SK-N-SH treated with all-trans-retinoic acid at 6 μM for 48 hours (cell line): ENCODE data around the gene EML1.

ENCODE experiments used
- ATAC-seq: fragments of 200-7000 bp; cut with Tn5 transposase; 3 replicates; pipeline ENCODE4 v1.9.1; 2020; ENCODE audit warnings: mild to moderate bottlenecking, moderate library complexity
- ARNTL ChIP-seq: fragments of 450-650 bp; formaldehyde crosslinking; IDR thresholded peaks from 2 replicates; pipeline ENCODE4 v1.5.0; 2020; ENCODE audit warnings: low read depth, mild to moderate bottlenecking, moderate library complexity, borderline replicate concordance
- BACH2 ChIP-seq: fragments of 250-450 bp; sonication (Bioruptor Pico); IDR thresholded peaks from 2 replicates; pipeline ENCODE4 v1.9.0; 2021; ENCODE audit warnings: mild to moderate bottlenecking, borderline replicate concordance
- CSDC2 ChIP-seq: fragments of 250-450 bp; sonication (Bioruptor Pico); IDR thresholded peaks from 2 replicates; pipeline ENCODE4 v1.5.0; 2020; ENCODE audit warnings: mild to moderate bottlenecking, moderate library complexity
- ESRRG ChIP-seq: fragments of 250-450 bp; sonication (Bioruptor Pico); IDR thresholded peaks from 2 replicates; pipeline ENCODE4 v1.6.1; 2021; ENCODE audit warnings: mild to moderate bottlenecking
- ISL1 ChIP-seq: fragments of 250-450 bp; sonication (Bioruptor Pico); IDR thresholded peaks from 2 replicates; pipeline ENCODE4 v2.1.2; 2022; ENCODE audit warnings: mild to moderate bottlenecking, moderate library complexity
- OSR1 ChIP-seq: fragments of 250-450 bp; sonication (Bioruptor Pico); IDR thresholded peaks from 2 replicates; pipeline ENCODE4 v1.8.0; 2022; ENCODE audit warnings: moderate library complexity, mild to moderate bottlenecking, inconsistent platforms
- PPARA ChIP-seq: fragments of 250-450 bp; sonication (Bioruptor Pico); IDR thresholded peaks from 2 replicates; pipeline ENCODE4 v1.5.0; 2020; ENCODE audit warnings: mild to moderate bottlenecking, borderline replicate concordance
- RARB ChIP-seq: fragments of 250-450 bp; sonication (Bioruptor Pico); IDR thresholded peaks from 2 replicates; pipeline ENCODE4 v1.8.0; 2021; ENCODE audit warnings: mild to moderate bottlenecking, moderate library complexity
- SNAI2 ChIP-seq: fragments of 250-450 bp; sonication (Bioruptor Pico); IDR thresholded peaks from 2 replicates; pipeline ENCODE4 v1.5.0; 2020; ENCODE audit warnings: mild to moderate bottlenecking, moderate library complexity
- TCF4 ChIP-seq: fragments of 250-450 bp; sonication (Bioruptor Pico); IDR thresholded peaks from 2 replicates; pipeline ENCODE4 v1.8.0; 2021; ENCODE audit warnings: mild to moderate bottlenecking, moderate library complexity, borderline replicate concordance
- TOX ChIP-seq: fragments of 250-450 bp; sonication (Bioruptor Pico); IDR thresholded peaks from 2 replicates; pipeline ENCODE4 v1.8.0; 2021; ENCODE audit warnings: mild to moderate bottlenecking, moderate library complexity, borderline replicate concordance
- ZC3H10 ChIP-seq: fragments of 250-450 bp; sonication (Bioruptor Pico); IDR thresholded peaks from 2 replicates; pipeline ENCODE4 v1.5.1; 2021; ENCODE audit warnings: mild to moderate bottlenecking, moderate library complexity
- ZFP30 ChIP-seq: fragments of 450-650 bp; formaldehyde crosslinking; IDR thresholded peaks from 2 replicates; pipeline ENCODE4 v1.5.0; 2022; ENCODE audit warnings: mild to moderate bottlenecking, moderate library complexity
- ZNF565 ChIP-seq: fragments of 450-650 bp; formaldehyde crosslinking; conservative IDR thresholded peaks from 2 replicates; pipeline ENCODE4 v1.5.0; 2020; ENCODE audit warnings: low read depth, mild to moderate bottlenecking, moderate library complexity
- ZNF70 ChIP-seq: fragments of 450-650 bp; formaldehyde crosslinking; IDR thresholded peaks from 2 replicates; pipeline ENCODE4 v1.5.0; 2020; ENCODE audit warnings: mild to moderate bottlenecking, moderate library complexity
- ZNF8 ChIP-seq: fragments of 450-650 bp; formaldehyde crosslinking; IDR thresholded peaks from 2 replicates; pipeline ENCODE4 v1.5.0; 2020; ENCODE audit warnings: mild to moderate bottlenecking, moderate library complexity
- TF ChIP-seq, protein P1 (sequence below): fragments of 250-450 bp; sonication (Bioruptor Pico); IDR thresholded peaks from 2 replicates; pipeline ENCODE4 v1.5.1; 2021; ENCODE audit warnings: mild to moderate bottlenecking, moderate library complexity
- TF ChIP-seq, protein P2 (sequence below): fragments of 250-450 bp; sonication (Bioruptor Pico); IDR thresholded peaks from 2 replicates; pipeline ENCODE4 v1.5.1; 2020; ENCODE audit warnings: low read depth, mild to moderate bottlenecking, moderate library complexity
- TF ChIP-seq, protein P3 (sequence below): fragments of 250-450 bp; sonication (Bioruptor Pico); IDR thresholded peaks from 2 replicates; pipeline ENCODE4 v1.8.0; 2021; ENCODE audit warnings: low read depth, mild to moderate bottlenecking, moderate library complexity, borderline replicate concordance
- TF ChIP-seq, protein P4 (sequence below): fragments of 250-450 bp; sonication (Bioruptor Pico); IDR thresholded peaks from 2 replicates; pipeline ENCODE4 v1.5.0; 2020; ENCODE audit warnings: mild to moderate bottlenecking, moderate library complexity

The EML1 gene

DNA sequence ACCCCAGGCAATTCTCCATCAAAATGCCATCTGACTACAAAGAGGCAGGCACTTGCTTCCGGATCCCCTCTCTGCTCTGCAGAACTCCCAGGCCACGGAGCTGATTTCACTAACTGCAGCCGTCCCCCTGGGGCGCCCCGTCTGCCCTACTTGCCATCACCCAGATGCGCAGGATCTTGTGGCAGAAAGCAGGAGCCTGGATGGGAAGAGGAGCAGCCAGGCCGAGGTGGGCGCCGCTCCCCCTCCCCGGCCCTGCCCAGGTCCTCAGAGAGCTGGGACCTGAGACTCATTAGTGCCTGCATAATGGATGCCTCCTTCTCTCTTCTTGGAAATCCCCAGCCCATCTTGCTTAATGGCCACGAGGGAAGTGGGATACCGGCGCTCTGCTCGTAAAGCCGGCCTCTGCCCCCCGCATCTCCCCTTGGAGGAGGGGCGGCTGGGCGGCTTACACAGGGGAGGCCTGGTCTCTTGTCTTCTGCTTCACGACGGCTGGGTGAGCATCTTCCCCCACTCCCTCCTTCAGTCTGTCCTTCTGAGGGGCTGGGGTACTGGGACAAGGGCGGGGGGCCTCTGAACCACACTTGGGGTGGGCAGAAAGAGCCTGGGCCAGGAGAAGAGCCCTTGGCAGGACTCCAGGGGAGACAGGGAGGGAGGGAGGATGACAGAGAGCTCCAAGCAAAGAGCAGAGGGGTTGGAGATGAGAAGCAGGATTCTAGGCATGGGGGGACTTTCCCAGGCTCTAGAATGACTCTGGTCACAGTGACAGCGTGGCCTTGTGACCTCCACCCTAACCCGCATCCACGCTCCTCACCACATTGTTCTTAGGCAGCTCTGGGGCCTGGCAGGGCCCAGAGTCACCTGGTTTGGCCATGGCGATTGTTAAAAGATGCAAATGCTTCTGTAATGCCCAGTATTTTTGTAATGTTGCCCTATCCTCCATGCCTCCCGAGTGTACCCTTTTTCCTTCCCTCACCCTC is 19.4 kb upstream of the EML1 start:
- TF ChIP-seq PPARA, result no peak
- no peak for TF ChIP-seq ZNF8 (CRISPR knock-in tag)
- TF ChIP-seq ARNTL (CRISPR knock-in tag), result no peak
- no peak for TF ChIP-seq ESRRG (CRISPR knock-in tag)
- TF ChIP-seq, protein P1, sequence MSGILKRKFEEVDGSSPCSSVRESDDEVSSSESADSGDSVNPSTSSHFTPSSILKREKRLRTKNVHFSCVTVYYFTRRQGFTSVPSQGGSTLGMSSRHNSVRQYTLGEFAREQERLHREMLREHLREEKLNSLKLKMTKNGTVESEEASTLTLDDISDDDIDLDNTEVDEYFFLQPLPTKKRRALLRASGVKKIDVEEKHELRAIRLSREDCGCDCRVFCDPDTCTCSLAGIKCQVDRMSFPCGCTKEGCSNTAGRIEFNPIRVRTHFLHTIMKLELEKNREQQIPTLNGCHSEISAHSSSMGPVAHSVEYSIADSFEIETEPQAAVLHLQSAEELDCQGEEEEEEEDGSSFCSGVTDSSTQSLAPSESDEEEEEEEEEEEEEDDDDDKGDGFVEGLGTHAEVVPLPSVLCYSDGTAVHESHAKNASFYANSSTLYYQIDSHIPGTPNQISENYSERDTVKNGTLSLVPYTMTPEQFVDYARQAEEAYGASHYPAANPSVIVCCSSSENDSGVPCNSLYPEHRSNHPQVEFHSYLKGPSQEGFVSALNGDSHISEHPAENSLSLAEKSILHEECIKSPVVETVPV (CRISPR knock-in tag), result no peak
- no peak for TF ChIP-seq OSR1 (CRISPR knock-in tag)
- TF ChIP-seq ZNF565 (CRISPR knock-in tag), result no peak
- TF ChIP-seq, protein P2, sequence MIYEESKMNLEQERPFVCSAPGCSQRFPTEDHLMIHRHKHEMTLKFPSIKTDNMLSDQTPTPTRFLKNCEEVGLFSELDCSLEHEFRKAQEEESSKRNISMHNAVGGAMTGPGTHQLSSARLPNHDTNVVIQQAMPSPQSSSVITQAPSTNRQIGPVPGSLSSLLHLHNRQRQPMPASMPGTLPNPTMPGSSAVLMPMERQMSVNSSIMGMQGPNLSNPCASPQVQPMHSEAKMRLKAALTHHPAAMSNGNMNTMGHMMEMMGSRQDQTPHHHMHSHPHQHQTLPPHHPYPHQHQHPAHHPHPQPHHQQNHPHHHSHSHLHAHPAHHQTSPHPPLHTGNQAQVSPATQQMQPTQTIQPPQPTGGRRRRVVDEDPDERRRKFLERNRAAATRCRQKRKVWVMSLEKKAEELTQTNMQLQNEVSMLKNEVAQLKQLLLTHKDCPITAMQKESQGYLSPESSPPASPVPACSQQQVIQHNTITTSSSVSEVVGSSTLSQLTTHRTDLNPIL (CRISPR knock-in tag), result no peak
- TF ChIP-seq SNAI2, result no peak
- TF ChIP-seq, protein P3, sequence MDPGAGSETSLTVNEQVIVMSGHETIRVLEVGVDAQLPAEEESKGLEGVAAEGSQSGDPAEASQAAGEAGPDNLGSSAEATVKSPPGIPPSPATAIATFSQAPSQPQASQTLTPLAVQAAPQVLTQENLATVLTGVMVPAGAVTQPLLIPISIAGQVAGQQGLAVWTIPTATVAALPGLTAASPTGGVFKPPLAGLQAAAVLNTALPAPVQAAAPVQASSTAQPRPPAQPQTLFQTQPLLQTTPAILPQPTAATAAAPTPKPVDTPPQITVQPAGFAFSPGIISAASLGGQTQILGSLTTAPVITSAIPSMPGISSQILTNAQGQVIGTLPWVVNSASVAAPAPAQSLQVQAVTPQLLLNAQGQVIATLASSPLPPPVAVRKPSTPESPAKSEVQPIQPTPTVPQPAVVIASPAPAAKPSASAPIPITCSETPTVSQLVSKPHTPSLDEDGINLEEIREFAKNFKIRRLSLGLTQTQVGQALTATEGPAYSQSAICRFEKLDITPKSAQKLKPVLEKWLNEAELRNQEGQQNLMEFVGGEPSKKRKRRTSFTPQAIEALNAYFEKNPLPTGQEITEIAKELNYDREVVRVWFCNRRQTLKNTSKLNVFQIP (CRISPR knock-in tag), result no peak
- TF ChIP-seq, protein P4, sequence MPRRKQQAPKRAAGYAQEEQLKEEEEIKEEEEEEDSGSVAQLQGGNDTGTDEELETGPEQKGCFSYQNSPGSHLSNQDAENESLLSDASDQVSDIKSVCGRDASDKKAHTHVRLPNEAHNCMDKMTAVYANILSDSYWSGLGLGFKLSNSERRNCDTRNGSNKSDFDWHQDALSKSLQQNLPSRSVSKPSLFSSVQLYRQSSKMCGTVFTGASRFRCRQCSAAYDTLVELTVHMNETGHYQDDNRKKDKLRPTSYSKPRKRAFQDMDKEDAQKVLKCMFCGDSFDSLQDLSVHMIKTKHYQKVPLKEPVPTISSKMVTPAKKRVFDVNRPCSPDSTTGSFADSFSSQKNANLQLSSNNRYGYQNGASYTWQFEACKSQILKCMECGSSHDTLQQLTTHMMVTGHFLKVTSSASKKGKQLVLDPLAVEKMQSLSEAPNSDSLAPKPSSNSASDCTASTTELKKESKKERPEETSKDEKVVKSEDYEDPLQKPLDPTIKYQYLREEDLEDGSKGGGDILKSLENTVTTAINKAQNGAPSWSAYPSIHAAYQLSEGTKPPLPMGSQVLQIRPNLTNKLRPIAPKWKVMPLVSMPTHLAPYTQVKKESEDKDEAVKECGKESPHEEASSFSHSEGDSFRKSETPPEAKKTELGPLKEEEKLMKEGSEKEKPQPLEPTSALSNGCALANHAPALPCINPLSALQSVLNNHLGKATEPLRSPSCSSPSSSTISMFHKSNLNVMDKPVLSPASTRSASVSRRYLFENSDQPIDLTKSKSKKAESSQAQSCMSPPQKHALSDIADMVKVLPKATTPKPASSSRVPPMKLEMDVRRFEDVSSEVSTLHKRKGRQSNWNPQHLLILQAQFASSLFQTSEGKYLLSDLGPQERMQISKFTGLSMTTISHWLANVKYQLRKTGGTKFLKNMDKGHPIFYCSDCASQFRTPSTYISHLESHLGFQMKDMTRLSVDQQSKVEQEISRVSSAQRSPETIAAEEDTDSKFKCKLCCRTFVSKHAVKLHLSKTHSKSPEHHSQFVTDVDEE (CRISPR knock-in tag), result no peak
- TF ChIP-seq ISL1 (CRISPR knock-in tag), result no peak
- TF ChIP-seq BACH2, result no peak
- TF ChIP-seq ZNF70, result no peak
- TF ChIP-seq TOX (CRISPR knock-in tag), result no peak
- TF ChIP-seq RARB, result no peak
- TF ChIP-seq CSDC2 (CRISPR knock-in tag), result no peak
- TF ChIP-seq TCF4 (CRISPR knock-in tag), result no peak
- TF ChIP-seq ZC3H10, result no peak
- TF ChIP-seq ZFP30 (CRISPR knock-in tag), result no peak
- no peak; the same call in 2 of the 3 replicates for ATAC-seq

DNA sequence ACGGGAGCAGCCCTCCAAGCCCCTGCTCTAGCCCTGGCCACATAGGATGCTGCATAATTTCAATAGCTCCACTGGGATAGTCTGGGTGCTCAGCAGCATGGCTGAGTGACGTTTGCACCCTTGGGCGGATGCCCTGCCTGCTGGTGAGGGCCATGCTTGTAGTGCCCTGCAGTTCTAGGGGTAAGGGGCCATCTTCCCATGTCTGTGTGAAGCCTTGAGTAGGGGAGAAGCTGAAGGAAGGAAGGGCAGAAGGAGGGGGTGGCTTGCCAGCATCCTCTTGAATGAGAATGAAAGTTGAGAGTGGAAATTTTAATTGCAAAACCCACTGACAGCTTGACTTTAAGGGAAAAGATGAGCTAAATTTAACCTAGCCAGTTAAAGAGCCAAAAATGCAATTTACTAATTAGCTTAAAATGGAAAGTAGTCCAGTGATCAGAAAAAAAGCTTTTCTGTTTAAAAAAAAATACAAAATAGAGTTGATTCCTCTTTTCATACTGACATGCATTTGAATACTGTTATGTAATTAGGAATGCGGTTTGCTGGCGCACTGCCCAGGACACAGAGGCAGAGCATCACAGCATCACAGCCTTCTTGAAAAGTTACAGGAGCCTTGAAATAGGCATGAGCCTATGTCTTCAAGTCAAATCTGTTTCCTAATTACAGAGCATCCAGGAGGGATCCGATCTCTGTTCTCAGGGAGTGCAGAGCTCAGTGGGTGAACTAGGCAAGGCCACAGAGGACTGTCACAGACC is 18.5 kb upstream of the EML1 start:
- peak; percentile 91 for ATAC-seq
- TF ChIP-seq CSDC2 (CRISPR knock-in tag), result no peak
- no peak for TF ChIP-seq SNAI2
- TF ChIP-seq ZNF565 (CRISPR knock-in tag), result no peak
- no peak for TF ChIP-seq ZNF8 (CRISPR knock-in tag)
- TF ChIP-seq TCF4 (CRISPR knock-in tag), result no peak
- TF ChIP-seq ISL1 (CRISPR knock-in tag), result no peak
- TF ChIP-seq, protein P1 (CRISPR knock-in tag), result no peak
